ENCODE results near the gene POLD4. TPM values are rescaled to one million over a fixed set of nuclear protein-coding genes. Genes with fewer than 3 reads are reported as not detected.

POLD4 gene
- total and polyA plus RNA-seq, 12 donors, result 13.0 to 166 (median 95.6) TPM

DNA sequence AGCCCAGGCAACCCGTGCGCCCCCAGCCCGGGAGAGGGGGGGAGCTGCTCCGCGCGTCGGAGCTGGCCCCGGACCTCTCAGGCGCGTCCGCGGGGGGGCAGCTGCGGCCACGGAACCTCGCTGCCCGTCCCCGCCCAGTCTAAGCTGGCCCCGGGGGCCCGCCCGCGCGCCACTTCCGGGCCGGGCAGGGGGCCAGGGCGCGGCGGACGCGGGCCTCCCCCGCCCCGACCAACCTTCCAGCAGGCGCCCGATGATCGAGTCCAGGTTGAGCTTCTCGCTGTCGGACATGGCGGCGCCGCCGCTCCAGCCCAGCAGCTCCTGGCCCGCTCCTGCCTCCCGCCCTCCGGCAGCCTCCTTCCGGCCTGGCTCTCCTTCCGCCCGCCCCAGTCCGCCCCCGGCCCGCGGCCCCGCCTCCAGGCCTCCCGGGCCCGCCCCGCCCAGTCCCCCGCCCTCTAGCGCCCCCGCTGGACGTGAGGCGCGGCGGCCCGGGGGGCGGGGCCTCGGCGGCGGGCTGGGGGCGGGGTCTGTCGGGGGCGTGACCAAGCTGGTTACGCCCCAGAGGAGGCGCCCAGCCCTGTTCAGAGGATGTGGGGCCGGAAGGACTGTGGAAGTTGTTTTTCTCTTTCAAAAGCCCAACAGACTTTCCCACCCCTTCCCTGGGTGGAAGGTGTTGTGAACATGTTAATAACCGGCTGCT, 48.3 kb upstream of the POLD4 start, which contains the start of gene PPP1CA:
PPP1CA (minus strand) TSS at position 364 of the 697 bp plus-strand sequence; CDS start at position 288, 76 bp downstream.
- H3K4me3 ChIP-seq, result peak within 1 kb of the TSS; percentile 66 to 99 (median 78)
- WGBS, 4 donors, result 0 to 1% (median 1%) methylated on average over 2 to 73 of the region's 73 CpGs
- H3K36me3 ChIP-seq (replicated peaks in 1 of 2), result peaks cover 0 to 25% of the 10 kb centered on the region in 2 donors
- H3K27me3 ChIP-seq, result no peaks in the 10 kb centered on the region
- H3K9me3 ChIP-seq (replicated peaks in 1 of 3), result no peaks in the 10 kb centered on the region
- intact Hi-C loops (cut with DNase I), result no loop called here
- H3K4me1 ChIP-seq (replicated peaks in 1 of 2), result peaks cover 20 to 47% of the 10 kb centered on the region in 2 donors
- TF ChIP-seq CTCF (IDR thresholded peaks at IDR 0.05) (peak in 3 of 6 experiments; percentile 15 to 65 (median 34)), POLR2A (IDR thresholded peaks at IDR 0.05) (peak; percentile 57 to 76)
- H3K27ac ChIP-seq, result peak within 1 kb of the TSS; percentile 60 to 99 (median 88)
- peak; percentile 90 to 94 (median 91) for DNase-seq

- TF ChIP-seq CTCF (IDR thresholded peaks at IDR 0.05), result no peak
- no peak for TF ChIP-seq POLR2A (IDR thresholded peaks at IDR 0.05)
- 3 to 20% (median 9%) methylated on average over 2 to 27 of the region's 27 CpGs for WGBS, 4 donors
- no peaks in the 10 kb centered on the region for H3K9me3 ChIP-seq (replicated peaks in 1 of 3)
- intact Hi-C loops (cut with DNase I), result no loop called here
- H3K4me1 ChIP-seq (replicated peaks in 1 of 2), result peaks cover 20 to 47% of the 10 kb centered on the region in 2 donors
- peak overlapping the region; percentile 66 to 99 (median 78) for H3K4me3 ChIP-seq
- peaks cover 0 to 26% of the 10 kb centered on the region in 2 donors for H3K36me3 ChIP-seq (replicated peaks in 1 of 2)
- H3K27ac ChIP-seq, result peak overlapping the region; percentile 60 to 99 (median 88)
- DNase-seq, result peak in 1 of 7 donors; percentile 35
- no peaks in the 10 kb centered on the region for H3K27me3 ChIP-seq
These were observed 47.7 kb upstream of the POLD4 start for GRCh38 chr11:67400942-67401494.

DNA sequence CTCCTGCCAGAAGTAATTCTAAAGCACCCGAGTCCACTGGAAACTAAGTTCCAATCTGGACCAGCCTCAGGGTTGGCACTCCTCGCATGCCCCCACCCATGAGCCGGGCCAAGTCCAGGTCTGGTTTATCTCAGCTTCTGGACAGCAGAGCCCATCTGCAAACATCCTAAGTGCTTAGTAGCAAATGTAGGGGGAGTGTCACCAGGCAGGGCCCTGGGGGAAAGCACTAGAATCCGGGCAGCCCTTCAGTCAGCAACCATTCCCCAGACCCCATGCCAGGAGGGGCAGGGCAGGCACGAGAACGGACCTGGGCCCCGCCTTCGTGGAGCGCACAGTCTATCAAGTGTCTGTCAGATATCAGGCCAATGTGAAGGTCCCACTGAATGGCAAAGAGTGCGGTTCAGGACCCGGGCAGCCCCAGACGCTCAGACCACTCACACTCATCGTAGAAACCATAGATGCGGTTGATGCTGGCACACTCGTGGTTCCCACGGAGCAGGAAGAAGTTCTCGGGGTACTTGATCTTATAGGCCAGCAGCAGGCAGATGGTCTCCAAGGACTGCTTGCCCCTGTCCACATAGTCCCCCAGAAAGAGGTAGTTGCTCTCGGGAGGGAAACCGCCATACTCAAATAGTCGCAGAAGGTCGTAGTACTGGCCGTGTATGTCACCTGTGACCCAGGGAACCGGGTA, 47.0 kb upstream of the POLD4 start:
- Histone ChIP-seq H3K4me3 (peak overlapping the region in 3 of 4 donors; percentile 66 to 99 (median 73)), H3K27ac (peak overlapping the region in 3 of 5 donors; percentile 88 to 99 (median 88)), H3K36me3 (replicated peaks in 1 of 2) (peaks cover 0 to 29% of the 10 kb centered on the region in 2 donors), H3K4me1 (replicated peaks in 1 of 2) (peaks cover 20 to 47% of the 10 kb centered on the region in 2 donors), H3K9me3 (replicated peaks in 1 of 3) (no peaks in the 10 kb centered on the region), H3K27me3 (no peaks in the 10 kb centered on the region)
- TF ChIP-seq CTCF (IDR thresholded peaks at IDR 0.05) (no peak), POLR2A (IDR thresholded peaks at IDR 0.05) (no peak)
- intact Hi-C loops (cut with DNase I), result no loop called here
- DNase-seq, result peak in 1 of 7 donors; percentile 72
- WGBS, 4 donors, result 27 to 37% (median 32%) methylated on average over 8 to 23 of the region's 23 CpGs
